HepG2 (cell line): ENCODE results near the gene RTEL1. TPM values are rescaled to one million over a fixed set of nuclear protein-coding genes. Genes with fewer than 3 reads are reported as not detected.

Experiments used
- AKAP8 ChIP-seq: sonication (generic); formaldehyde crosslinking; IDR thresholded peaks from 2 replicates; pipeline ENCODE4 v1.5.1; 2020; ENCODE audit warnings: mild to moderate bottlenecking, missing genetic modification reagents
- BCL6 ChIP-seq: IDR thresholded peaks from 2 replicates; pipeline ENCODE4 v1.6.1; 2016; ENCODE audit warnings: missing genetic modification reagents, missing compliant biosample characterization
- CENPBD1 ChIP-seq: sonication (generic); formaldehyde crosslinking; IDR thresholded peaks from 2 replicates; pipeline ENCODE4 v1.8.0; 2022; ENCODE audit warnings: missing genetic modification reagents, low read depth, mild to moderate bottlenecking, borderline replicate concordance
- MAF1 ChIP-seq: sonication (generic); formaldehyde crosslinking; IDR thresholded peaks from 2 replicates; pipeline ENCODE4 v1.5.0; 2020; ENCODE audit warnings: missing genetic modification reagents, borderline replicate concordance
- MBNL3 ChIP-seq: fragments of 250-450 bp; sonication (Bioruptor Pico); conservative IDR thresholded peaks from 2 replicates; pipeline ENCODE4 v1.8.0; 2022; ENCODE audit warnings: mild to moderate bottlenecking, inconsistent platforms
- POLR2AphosphoS2 ChIP-seq: IDR thresholded peaks from 2 replicates; pipeline ENCODE4 v1.6.1; 2011; ENCODE audit warnings: low read depth, low read length, improper control_type of control experiment
- PRPF4 ChIP-seq: fragments of 200-400 bp; formaldehyde crosslinking; IDR thresholded peaks from 2 replicates; pipeline ENCODE4 v1.6.1; 2016; ENCODE audit warnings: low read length, low read depth; ENCODE audit not compliant: poor library complexity, severe bottlenecking
- SRSF1 ChIP-seq: fragments of 200-400 bp; formaldehyde crosslinking; optimal IDR thresholded peaks from 2 replicates; pipeline ENCODE3; 2017; ENCODE audit warnings: mild to moderate bottlenecking, low read depth, low read length, moderate library complexity
- ZBTB14 ChIP-seq: sonication (generic); formaldehyde crosslinking; IDR thresholded peaks from 2 replicates; pipeline ENCODE4 v1.4.0; 2020; ENCODE audit warnings: missing genetic modification reagents
- ZFAT ChIP-seq: sonication (generic); formaldehyde crosslinking; conservative IDR thresholded peaks from 2 replicates; pipeline ENCODE4 v1.8.1; 2023; ENCODE audit warnings: missing genetic modification reagents, inconsistent platforms
- ZNF468 ChIP-seq: sonication (generic); formaldehyde crosslinking; IDR thresholded peaks from 2 replicates; pipeline ENCODE4 v1.8.0; 2022; ENCODE audit warnings: mild to moderate bottlenecking, moderate library complexity, missing genetic modification reagents
- ZNF510 ChIP-seq: sonication (generic); formaldehyde crosslinking; IDR thresholded peaks from 2 replicates; pipeline ENCODE4 v1.4.0; 2020; ENCODE audit warnings: low read depth, mild to moderate bottlenecking, missing genetic modification reagents
- ZNF672 ChIP-seq: sonication (generic); formaldehyde crosslinking; IDR thresholded peaks from 2 replicates; pipeline ENCODE4 v1.8.1; 2022; ENCODE audit warnings: missing genetic modification reagents
- ZNF83 ChIP-seq: sonication (generic); formaldehyde crosslinking; IDR thresholded peaks from 2 replicates; pipeline ENCODE4 v1.4.0; 2020; ENCODE audit warnings: missing genetic modification reagents, mild to moderate bottlenecking, borderline replicate concordance
- polyA plus RNA-seq, 8 experiments: library from polyadenylated mRNA; depleted of rRNA in 3 of 8; stranded (reverse) in 7 of 8; unstranded in 1 of 8; fragments of >200 nt; fragmentation: Illumina TruSeq in 4 of 8; extraction: Trizol in 4 of 8; gene quantifications; 2 replicates each; pipeline versions ENCODE4 v1.2.1 to v1.2.3, GENCODE V29; 2011 to 2016; ENCODE audit warnings: low read depth in 4 of 8, missing spikeins in 1 of 8, mixed read lengths in 1 of 8; ENCODE audit not compliant: insufficient read depth in 1 of 8
- total RNA-seq, 5 experiments: library from RNA; depleted of rRNA; stranded (reverse); fragments of >200 nt; fragmentation: Illumina TruSeq; extraction: Trizol; gene quantifications; 2 replicates each; pipeline ENCODE4 v1.2.3, GENCODE V29; 2016; ENCODE audit warnings: low read depth in 1 of 5

Gene RTEL1
- total and polyA plus RNA-seq, 2 of the 13 experiments (the other 11 are each of a cell fraction or from before 2014, with no cell fraction given), result 21.8 to 36.4 TPM

- no peak for TF ChIP-seq PRPF4
- no peak for TF ChIP-seq ZNF672 (CRISPR knock-in tag)
- 0 out of 2 replicates have a peak, but pooled peaks have one; percentile 36 for TF ChIP-seq AKAP8 (CRISPR knock-in tag)
- TF ChIP-seq SRSF1, result no peak
- TF ChIP-seq ZNF83, result no peak
- TF ChIP-seq BCL6 (CRISPR knock-in tag), result no peak
- TF ChIP-seq ZNF510 (CRISPR knock-in tag), result no peak
- no peak for TF ChIP-seq MAF1
- TF ChIP-seq MBNL3 (CRISPR knock-in tag), result no peak
- TF ChIP-seq ZBTB14 (CRISPR knock-in tag), result no peak
- no peak for TF ChIP-seq POLR2AphosphoS2
- TF ChIP-seq CENPBD1 (CRISPR knock-in tag), result no peak
- TF ChIP-seq ZNF468 (CRISPR knock-in tag), result no peak
- no peak for TF ChIP-seq ZFAT (CRISPR knock-in tag)
These were observed 27.3 kb downstream of the RTEL1 start (continued) for GRCh38 chr20:63685269-63686026.
